Measurements from ENCODE around the gene SGTB. TPM values are rescaled to one million over a fixed set of nuclear protein-coding genes. Genes with fewer than 3 reads are reported as not detected.

The SGTB gene
- total and polyA plus RNA-seq, 2 of the 8 experiments (the other 6 are each of a cell fraction or from before 2014, with no cell fraction given), result 2.2 to 18.7 TPM

- no peak overlapping the region for H3K4me2 ChIP-seq (ENCODE audit: insufficient read depth in 1 of 2, low read depth in 2 of 2, low read length in 2 of 2)
- FAIRE-seq (no peak), DNase-seq (ENCODE audit: low read depth in 1 of 2, low spot score in 2 of 2) (no peak)
- H3K14ac ChIP-seq (ENCODE audit: insufficient read length), result no peak overlapping the region
- H3K27me3 ChIP-seq (replicated peaks in 1 of 4; ENCODE audit: control insufficient read depth in 3 of 4, extremely low read depth in 1 of 4, insufficient read depth in 3 of 4, low read length in 3 of 4), result no peaks in the 10 kb centered on the region
- H3K9me3 ChIP-seq (ENCODE audit: insufficient read depth in 2 of 2, low read depth in 1 of 2, low read length in 1 of 2), result no peaks in the 10 kb centered on the region
- no peak overlapping the region for H3K18ac ChIP-seq (ENCODE audit: extremely low read depth, low read length)
- CTCF ChIA-PET (ENCODE audit: partially characterized antibody), result interaction anchor here (1.2 kb wide), 1 partner anchor 9 kb away, joined by 4 read pairs; no protein-coding TSS in a partner anchor
- H2BK15ac ChIP-seq (ENCODE audit: low read length), result no peak overlapping the region
- H2AFZ ChIP-seq (ENCODE audit: low read length), result no peak overlapping the region
- H3K79me2 ChIP-seq (ENCODE audit: control insufficient read depth in 1 of 2, insufficient read depth in 2 of 2, low read length in 2 of 2), result no peaks in the 10 kb centered on the region
- no peak overlapping the region for H3K56ac ChIP-seq (replicated peaks; ENCODE audit: insufficient read length, low read depth, low read length)
- H3K27ac ChIP-seq (ENCODE audit: low read depth, low read length), result no peak overlapping the region
- no peaks in the 10 kb centered on the region for H3K79me1 ChIP-seq (ENCODE audit: low read depth, low read length)
- no peak overlapping the region for H4K5ac ChIP-seq (ENCODE audit: insufficient read length, low read depth, low read length)
- no peaks in the 10 kb centered on the region for H3K23me2 ChIP-seq (ENCODE audit: low read depth, low read length)
- 83% methylated on average over 2 of the region's 2 CpGs; no CpG with 5 or more reads in 1 of the 2 experiments for WGBS, 2 experiments (ENCODE audit: extremely low coverage in 1 of 2, insufficient coverage in 1 of 2, insufficient read length in 1 of 2, insufficient replicate concordance in 2 of 2, low coverage in 1 of 2, low lambda C conversion rate in 2 of 2, missing lambda C conversion rate in 1 of 2)
- no peak overlapping the region for H2BK20ac ChIP-seq (ENCODE audit: low read length)
- H3K4me3 ChIP-seq (ENCODE audit: extremely low read depth in 1 of 4, insufficient read depth in 2 of 4, low read depth in 3 of 4, low read length in 4 of 4), result no peak overlapping the region
- no peaks in the 10 kb centered on the region for H4K20me1 ChIP-seq (replicated peaks in 1 of 2; ENCODE audit: control insufficient read depth in 1 of 2, insufficient read depth in 2 of 2, low read length in 2 of 2)
- no peak overlapping the region for H4K91ac ChIP-seq (replicated peaks; ENCODE audit: insufficient read length, low read length)
- no peak overlapping the region for H2BK12ac ChIP-seq (ENCODE audit: low read depth, low read length)
- no peak overlapping the region for H3K23ac ChIP-seq (ENCODE audit: insufficient read length)
- no peaks in the 10 kb centered on the region for H3K4me1 ChIP-seq (replicated peaks in 1 of 4; ENCODE audit: control insufficient read depth in 3 of 4, insufficient read depth in 4 of 4, low read length in 3 of 4)
- no peak overlapping the region for H4K8ac ChIP-seq (ENCODE audit: extremely low read depth, insufficient read depth, low read length)
- POLR2A ChIA-PET (ENCODE audit: partially characterized antibody), result interaction anchor here (1.2 kb wide), 1 partner anchor 9 kb away, joined by 4 read pairs; no protein-coding TSS in a partner anchor
- no peak overlapping the region for H2BK5ac ChIP-seq (ENCODE audit: low read depth, low read length)
- no peak overlapping the region for H2AK5ac ChIP-seq (ENCODE audit: low read depth, low read length)
- H3K4ac ChIP-seq (replicated peaks; ENCODE audit: insufficient read length, low read depth, low read length), result no peak overlapping the region
- H3K36me3 ChIP-seq (ENCODE audit: control insufficient read depth in 2 of 4, insufficient read depth in 4 of 4, low read length in 3 of 4), result peaks cover 0 to 15% (median 2%) of the 10 kb centered on the region in 4 experiments; a peak in 2 of 8 replicates
- H3K9ac ChIP-seq (replicated peaks in 1 of 4; ENCODE audit: extremely low read depth in 1 of 4, low read depth in 3 of 4, low read length in 3 of 4), result no peak overlapping the region
- no peak overlapping the region for H2BK120ac ChIP-seq (replicated peaks; ENCODE audit: low read depth, low read length)
- no peak for TF ChIP-seq JUND (IDR thresholded peaks at IDR 0.05; ENCODE audit: low read length)
- TF ChIP-seq SIX5 (IDR thresholded peaks at IDR 0.05; ENCODE audit: low read depth, low read length), result no peak
- TF ChIP-seq FOSL1 (IDR thresholded peaks at IDR 0.05; ENCODE audit: insufficient read depth, low read depth, low read length), result no peak
- TF ChIP-seq RNF2 (IDR thresholded peaks at IDR 0.05; ENCODE audit: borderline replicate concordance, low read depth, low read length, missing control alignments, poor library complexity, severe bottlenecking), result no peak
- no peak for TF ChIP-seq CHD1 (IDR thresholded peaks at IDR 0.05; ENCODE audit: low read depth, low read length)
- no peak for TF ChIP-seq RBBP5 (IDR thresholded peaks at IDR 0.05; ENCODE audit: borderline replicate concordance, low read depth, low read length)
- TF ChIP-seq BRCA1 (IDR thresholded peaks at IDR 0.05; ENCODE audit: low read depth, low read length), result no peak
- no peak for TF ChIP-seq TCF12 (IDR thresholded peaks at IDR 0.05; ENCODE audit: low read depth, low read length)
- TF ChIP-seq ZNF274 (IDR thresholded peaks at IDR 0.05; ENCODE audit: borderline replicate concordance, extremely low read depth, low read length), result no peak
These were observed 17.2 kb downstream of the SGTB start for GRCh38 chr5:65704621-65705239.
